GM04503 (cell line): ENCODE results near the gene NOL7.

Experiments
- DNase-seq: peaks from one replicate; pipeline ENCODE4 v3.0.0-alpha.2; 2012; ENCODE audit warnings: low read depth

NOL7 gene

GRCh38 chr6:13597073-13597472, 18.1 kb upstream of the NOL7 start:
- DNase-seq = no peak

DNA sequence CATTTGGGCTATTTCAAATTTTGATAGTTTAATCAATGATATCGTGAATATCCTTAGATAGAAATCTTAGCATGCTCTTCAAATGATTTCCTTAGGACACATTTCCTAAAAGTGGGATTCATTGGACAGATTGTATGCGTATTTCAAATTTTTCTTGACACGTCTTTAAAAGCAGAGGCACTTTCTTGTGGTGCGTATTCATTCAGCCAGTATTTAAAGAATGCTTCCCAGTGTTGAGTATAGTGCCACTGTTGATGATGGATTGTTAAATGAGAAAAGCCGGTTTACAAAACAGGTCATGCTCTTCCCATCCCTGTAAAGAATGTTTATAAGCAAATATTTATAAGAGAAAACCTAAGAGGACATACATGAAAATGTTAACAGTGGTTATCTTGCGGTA, 15.1 kb upstream of the NOL7 start:
- DNase-seq = no peak

- DNase-seq = no peak
Observed at GRCh38 chr6:13604135-13604534, 11.0 kb upstream of the NOL7 start.

- DNase-seq = no peak
Observed at GRCh38 chr6:13604546-13605416, 10.4 kb upstream of the NOL7 start.

DNA sequence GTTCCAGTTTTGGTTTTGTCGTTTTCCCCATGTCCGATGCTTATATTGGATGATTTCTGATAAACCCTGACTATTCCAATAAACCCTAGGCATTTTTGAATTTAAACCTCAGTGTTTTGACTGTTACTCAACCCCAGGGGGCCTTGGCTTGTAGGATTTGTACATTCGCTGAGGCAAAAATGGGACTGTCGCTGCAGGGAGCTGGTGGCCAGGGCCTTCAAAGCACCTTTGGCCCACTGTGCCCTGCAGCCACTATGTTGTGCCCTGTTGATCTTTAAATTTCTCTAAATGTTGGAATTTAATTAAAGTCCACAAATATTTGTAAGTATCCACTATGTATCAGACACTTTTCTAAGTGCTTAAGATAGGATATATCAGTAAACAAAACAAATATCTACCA, 9.5 kb upstream of the NOL7 start:
- no peak for DNase-seq

DNA sequence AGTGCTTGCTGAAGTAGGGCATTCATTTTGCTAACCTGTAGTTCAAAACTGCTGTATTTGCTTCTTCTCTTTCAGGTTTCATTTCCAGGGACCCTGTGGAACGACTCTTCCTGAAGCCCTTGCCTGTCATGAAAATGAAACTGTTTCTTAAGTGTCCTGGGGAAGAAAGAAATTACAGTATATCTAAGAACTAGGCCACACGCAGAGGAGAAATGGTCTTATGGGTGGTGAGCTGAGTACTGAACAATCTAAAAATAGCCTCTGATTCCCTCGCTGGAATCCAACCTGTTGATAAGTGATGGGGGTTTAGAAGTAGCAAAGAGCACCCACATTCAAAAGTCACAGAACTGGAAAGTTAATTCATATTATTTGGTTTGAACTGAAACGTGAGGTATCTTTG, 3.4 kb upstream of the NOL7 start:
- no peak for DNase-seq

DNA sequence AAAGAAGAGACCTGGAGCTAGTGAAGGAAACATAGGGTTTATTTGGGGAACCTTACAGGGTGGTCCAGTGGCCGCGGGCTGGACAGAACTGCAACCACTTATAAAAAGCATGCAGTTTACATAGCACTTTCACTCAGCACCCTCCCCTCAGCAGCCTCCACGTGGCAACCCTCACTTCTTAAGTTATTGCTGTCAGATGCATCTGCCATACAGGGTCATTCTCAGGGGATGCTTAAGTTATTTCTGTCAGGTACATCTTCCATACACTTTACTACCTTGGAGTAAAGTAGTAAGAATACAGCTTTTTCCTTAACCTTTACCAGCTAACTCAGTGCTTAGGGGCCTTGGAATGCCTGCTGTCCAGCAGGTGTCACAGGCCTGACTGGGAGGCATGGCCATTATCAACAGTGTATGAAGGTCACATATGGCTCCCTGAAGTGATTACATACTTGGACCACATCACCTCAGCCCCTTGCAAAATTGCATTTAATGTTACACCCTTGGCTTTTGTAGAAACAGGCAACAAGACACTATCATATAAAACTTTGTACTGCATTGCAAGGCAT, 2.0 kb upstream of the NOL7 start:
- DNase-seq = no peak

- no peak for DNase-seq
Observed at GRCh38 chr6:13614126-13614925, 809 bp upstream of the NOL7 start.

GRCh38 chr6:13615792-13616120, 621 bp downstream of the NOL7 start:
- DNase-seq = no peak

GRCh38 chr6:13617066-13617465, 1.9 kb downstream of the NOL7 start:
- DNase-seq = no peak

DNA sequence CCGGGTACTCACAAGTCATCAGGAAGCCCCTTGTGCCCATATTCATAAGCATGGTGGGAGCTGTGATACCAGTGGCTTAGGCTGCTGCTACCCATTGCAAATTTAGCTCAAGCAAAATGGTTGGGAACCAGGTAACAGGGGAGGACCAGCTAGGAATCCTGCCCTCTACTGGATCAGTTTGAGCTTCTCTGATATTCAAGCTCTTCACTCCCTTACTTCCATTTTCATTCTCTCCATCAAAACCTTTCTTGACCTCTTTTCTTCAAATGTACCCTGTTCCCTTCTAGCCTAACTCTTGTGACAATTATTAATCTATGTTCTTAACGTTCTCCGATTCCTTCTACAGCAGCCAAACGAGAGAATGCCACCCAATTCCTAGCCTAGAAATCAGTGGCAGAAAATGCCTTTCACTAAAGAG, 9.7 kb downstream of the NOL7 start:
- no peak for DNase-seq

DNA sequence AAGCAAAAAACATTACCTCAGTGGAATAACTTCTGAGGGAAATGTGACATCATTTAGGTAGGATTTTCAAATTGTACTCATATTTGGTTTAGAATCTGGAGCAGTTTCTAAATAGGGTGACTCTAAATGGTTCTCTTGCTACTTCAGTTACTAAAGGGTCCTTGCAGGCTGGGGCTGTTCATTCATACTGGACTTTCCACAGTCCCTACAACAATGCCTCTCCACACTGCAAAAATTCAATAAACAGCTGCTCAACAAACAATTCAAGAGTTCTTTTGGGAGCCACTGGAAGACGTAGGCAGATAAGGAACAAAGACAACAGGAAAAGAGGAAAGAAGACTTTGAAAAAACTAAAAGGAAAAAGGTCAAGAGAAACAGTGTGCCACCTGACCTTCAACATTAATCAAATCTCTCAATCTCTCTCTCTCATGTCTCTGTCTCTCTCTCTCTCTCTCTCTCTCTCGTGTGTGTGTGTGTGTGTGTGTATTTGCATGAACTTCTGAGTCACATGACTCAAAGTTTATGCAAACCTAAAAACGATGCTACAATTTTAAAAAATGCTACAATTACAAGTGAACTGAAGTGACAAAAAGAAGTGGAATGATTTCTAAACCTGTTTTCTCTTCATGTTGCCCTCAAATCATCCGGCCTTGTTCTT, 14.5 kb downstream of the NOL7 start:
- DNase-seq = no peak

DNA sequence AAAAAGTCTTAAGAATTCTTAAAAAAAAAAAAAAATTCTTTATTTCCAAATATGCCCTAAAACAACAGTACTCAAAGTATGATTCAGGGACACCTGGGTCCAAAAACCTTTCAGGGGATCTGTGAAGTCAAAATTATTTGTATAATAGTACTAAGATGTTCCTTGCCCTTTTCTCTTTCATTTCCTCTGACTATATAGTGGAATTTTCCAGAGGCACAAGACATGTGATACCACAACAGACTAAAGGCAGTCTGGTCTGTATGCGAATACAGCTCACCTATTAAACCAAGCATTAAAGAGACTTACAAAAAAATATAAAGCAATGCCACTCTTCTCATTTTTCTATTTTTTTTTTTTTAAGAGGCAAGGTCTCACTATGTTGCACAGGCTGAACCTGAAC, 15.4 kb downstream of the NOL7 start:
- DNase-seq = no peak

GRCh38 chr6:13633343-13633742, 18.2 kb downstream of the NOL7 start:
- no peak for DNase-seq

DNA sequence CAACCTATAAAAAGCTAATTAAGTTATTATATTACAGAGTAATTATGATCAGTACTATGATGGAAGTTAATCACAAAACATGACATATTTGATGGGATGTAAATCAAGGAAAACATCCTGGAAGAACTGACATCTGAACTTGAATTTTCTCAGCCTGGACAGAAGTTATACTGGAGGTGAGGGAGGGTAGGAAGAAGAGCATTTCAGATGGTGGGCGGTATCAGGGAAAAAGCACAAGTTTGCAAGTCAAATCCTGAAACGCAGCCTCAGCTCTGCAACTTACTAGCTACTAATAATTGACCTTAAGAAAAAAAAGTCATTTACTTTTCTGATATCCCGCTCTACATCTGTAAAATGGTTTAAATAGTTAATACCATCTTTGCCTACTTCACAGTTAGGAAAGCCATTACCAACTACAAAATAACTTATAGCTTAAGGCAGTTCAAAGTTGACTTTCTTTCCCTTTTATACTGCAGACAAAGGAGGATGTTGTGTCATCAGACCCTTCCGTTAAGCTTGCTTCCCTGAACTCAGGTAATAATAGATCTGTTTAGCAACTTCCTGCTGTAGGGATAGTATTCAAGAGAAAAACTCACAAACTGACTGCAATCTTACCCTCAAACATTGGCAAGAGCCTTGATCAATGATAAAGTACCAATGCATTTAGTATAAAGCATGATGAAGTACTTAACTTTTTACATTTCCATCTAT, 21.0 kb downstream of the NOL7 start:
- DNase-seq = no peak

GRCh38 chr6:13638014-13638413, 22.9 kb downstream of the NOL7 start:
- no peak for DNase-seq

DNA sequence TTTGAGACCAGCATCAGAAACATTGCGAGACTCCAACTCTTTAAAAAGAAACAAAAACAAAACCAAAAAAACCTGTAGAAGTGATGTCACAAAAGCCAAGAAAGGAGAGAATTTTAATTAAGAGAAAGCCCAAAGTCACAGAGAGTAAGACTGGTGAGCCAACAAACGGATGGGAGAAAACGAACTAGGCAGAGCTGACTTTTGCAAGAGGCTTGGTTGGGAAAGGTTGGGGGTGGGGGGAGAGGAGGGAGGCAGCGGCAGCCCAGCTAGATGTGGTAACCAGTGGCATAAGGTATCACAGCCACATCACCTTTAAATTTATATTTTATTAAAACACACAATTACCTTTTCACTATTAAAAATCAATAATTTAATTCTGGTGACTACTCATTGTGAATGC, 23.5 kb downstream of the NOL7 start:
- DNase-seq = no peak

- DNase-seq = no peak
Observed at GRCh38 chr6:13641315-13641714, 26.2 kb downstream of the NOL7 start.

DNA sequence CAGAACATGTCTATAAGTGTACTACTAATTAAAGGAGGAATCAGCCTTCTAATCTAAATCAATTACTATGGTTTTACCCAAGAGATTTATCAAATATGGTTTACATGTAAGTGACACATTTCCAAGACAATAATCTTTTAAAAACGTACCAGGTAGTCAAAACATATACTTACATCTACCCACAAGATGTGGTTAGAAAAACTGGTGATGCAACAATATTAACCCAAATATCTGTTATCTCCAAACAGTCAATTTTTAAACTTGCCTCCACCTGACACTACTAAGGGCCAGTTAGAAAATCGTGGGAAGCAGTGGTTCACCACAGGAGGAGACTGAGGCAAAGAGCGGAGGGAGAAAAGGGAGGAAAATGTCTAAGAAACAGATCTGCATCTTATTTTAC, 28.0 kb downstream of the NOL7 start:
- no peak for DNase-seq

DNA sequence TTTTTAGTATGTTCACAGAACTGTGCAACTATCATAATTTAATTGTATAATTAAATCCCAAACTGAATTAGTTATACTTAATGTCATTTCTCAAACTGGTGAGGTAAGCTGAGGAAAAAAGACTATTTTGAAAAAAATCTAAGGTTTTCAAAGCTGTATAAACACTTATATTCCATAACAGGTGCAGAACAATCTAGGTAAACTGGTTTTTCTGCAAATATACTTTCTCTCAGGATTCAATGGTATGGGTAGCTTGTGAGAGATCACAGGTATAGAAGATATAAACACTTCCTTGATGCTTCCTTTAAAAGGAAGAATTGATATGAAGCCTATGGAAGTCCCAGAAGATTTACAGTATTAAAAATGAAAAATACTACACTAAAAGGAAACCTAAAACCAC, 33.7 kb downstream of the NOL7 start:
- DNase-seq = no peak

DNA sequence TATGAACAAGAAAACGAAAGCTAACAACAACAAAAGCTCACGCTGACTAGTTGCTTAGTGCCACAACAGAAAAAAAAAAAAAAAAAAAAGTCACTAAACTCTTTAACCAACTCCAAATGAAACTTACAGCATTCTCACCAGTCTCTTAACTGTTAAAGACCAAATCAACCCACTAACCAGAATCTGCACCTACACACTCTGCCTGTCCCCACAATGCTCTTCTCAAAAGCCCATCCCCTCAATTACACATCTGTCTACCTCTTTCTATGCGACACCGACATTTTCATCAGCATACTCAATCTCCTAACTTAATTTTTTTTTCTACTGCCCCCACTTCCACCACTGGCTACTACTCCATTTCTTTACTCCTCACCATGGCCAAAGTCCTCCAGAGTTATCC, 34.3 kb downstream of the NOL7 start:
- no peak for DNase-seq

GRCh38 chr6:13653296-13653695, 38.2 kb downstream of the NOL7 start:
- DNase-seq = no peak
